DMS53 treated with DMSO at 0.1 percent for 48 hours (cell line): ENCODE data around the gene ZKSCAN4.

ENCODE experiments used
- DNase-seq: peaks from one replicate; lab custom pipeline; 2025; ENCODE audit not compliant: unreplicated experiment; lab: John Stamatoyannopoulos, UW

The ZKSCAN4 gene

DNA sequence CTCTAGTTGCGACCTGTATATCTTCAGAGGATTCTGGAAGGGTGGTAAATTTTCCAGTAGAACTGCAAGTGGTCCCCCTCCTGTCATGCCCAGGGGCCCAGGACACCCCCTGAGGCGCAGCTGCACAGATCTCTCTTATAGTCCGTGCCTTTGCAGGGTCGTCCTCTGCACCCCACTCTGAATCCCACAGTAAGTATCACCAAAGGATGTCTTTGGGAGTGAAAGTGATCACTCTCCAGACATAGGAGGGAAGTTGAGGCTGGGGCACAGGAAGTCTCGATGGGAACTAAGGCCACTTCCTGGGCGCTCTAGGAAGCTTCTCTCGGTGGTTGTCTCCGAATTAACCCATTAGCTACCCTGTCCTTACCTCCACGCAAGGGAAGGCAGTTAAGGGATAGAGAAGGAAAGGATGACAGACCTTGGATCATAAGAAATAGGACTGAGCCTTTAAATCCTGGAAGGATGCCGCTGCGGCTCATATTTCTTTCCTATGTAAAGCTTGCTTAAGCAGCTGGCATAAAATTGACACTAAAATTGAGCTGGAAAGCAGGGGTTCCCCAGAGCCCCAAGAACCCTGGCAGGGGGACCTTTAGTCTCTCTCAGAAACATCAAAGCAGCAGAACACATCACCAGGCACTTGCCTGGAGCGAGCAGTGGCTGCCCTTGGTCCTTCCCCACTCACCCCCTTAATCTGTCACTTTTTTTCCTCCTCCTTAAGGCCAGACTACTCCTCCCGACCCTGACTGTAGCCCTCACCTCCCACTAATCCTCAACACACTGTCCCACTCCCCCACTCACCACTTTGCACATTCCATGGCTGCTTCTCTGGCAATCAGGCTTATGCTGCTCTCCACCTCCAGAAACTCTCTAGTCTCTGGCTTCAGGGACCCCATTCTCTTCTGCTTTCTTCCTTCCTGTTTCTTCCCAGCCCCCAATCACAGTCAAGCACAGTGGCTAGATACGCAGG, at the start of gene ZKSCAN4:
ZKSCAN4 (minus strand) TSS at position 261 of the 967 bp plus-strand sequence. CDS start 289 bp downstream, outside the sequence.
- peak; percentile 68 for DNase-seq

DNA sequence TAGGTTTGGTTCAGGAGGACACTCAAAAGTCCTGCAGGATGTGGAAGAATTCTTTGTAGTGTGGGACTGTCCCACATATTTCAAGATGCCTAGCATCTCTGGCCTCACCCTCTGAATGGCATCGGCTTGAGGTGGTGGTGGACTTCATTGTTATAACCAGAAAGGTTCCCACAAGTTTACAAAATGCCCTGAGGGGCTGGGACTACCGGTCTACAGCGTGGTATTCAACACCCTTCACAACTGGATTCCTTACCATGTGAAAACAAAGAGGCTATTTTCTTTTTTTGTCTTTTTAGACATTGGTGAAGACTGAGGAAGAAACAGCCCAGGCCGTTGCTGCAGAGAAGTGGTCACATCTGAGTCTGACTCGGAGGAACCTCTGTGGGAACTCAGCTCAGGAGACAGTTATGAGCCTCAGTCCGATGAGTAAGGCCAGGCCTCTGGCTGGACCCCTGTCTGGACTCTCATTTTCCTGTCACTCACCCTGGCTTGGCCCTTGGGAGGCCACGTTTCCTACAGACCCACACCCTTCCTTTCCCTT, 44.5 kb upstream of the ZKSCAN4 start:
- DNase-seq = no peak

DNA sequence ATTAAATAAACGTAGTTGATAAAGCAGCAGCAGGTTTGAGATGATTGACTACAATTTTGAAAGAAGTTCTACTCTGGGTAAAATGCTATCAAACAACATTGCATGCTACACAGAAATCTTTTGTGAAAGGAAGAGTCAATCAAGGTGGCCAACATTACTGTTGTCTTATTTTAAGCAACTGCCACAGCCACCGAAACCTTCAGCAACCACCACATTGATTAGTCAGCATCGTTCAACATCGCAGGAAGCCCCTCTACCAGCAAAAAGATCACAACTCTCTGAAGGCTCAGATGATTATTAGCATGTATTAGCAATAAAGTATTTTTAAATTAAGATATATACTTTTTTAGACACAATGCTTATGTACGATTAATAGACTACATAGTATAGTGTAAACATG, 43.3 kb upstream of the ZKSCAN4 start:
- no peak for DNase-seq

DNA sequence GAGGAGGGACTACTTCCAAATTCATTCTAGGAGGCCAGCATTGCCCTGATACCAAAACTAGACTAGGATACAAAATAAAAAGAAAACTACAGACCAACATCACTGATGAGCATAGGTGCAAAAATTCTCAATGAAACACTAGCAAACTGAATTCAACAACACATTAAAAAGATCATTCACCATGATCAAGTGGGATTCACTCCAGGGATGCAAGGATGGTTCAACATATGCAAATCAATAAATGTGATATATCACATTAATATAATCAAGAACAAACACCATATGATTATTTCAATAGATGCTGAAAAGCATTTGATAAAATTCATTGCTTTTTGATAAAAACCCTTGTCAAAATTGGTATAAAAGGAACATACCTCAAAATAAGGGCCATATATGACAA, 39.5 kb upstream of the ZKSCAN4 start:
- no peak for DNase-seq

DNA sequence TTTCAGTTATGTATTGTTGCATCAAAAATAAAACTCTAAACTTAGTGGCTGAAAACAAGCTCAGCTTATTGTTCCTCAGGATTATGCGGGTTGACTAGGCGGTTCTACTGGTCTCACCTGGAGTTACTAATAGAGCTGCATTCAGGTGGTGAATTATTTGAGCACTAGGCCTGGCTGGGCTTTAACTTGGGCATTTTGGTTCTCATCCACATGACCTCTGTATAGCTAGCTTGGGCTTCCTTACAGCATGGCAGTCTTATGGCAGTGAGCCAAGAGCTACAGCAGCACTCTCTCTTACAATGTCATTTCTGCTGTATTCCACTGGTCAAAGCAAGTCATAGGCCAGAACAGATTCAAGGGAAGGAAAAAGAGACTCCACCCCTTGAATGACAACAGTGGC, 30.9 kb upstream of the ZKSCAN4 start:
- no peak for DNase-seq

DNA sequence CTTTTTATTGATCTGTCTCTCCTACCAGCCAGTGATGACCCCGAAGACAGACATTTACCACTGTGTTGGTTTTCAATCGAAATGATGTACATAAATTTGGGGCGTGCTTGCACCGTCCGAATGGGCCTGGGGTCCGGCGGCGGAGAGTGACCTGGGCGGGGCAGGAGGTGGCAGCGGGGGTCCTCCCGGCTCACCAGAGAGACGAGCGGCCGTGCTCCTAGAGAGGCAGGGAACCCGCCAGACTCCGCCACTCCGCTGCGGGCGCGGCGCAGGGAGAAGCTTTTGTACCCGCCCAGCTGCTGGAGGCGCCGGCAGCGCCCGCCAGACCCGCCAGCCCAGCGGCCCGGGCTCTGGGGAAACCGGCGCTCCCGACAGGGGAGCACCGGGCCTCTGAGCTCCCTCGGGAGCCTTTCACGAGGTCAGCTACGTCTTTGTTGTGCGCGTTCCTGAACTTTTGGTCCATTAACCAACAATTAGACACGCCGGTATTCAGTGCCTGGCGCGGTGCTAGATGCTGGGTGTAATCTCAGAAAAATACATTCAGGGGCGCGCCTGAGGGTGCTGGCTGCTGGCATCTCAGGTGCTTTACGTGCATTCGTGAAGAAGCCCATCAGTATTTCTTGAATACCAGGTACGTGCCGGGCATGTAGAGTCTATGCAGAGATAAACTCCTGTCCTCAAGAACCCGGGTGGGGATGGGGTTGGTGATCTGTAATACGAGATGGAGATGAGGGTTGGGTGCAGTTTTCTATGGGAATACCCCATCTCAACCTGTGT, 29.4 kb upstream of the ZKSCAN4 start, which contains the start of gene PGBD1:
PGBD1 (plus strand) TSS at position 285 of the 777 bp plus-strand sequence. CDS start 2,242 bp downstream, outside the sequence.
- DNase-seq = peak; percentile 54

DNA sequence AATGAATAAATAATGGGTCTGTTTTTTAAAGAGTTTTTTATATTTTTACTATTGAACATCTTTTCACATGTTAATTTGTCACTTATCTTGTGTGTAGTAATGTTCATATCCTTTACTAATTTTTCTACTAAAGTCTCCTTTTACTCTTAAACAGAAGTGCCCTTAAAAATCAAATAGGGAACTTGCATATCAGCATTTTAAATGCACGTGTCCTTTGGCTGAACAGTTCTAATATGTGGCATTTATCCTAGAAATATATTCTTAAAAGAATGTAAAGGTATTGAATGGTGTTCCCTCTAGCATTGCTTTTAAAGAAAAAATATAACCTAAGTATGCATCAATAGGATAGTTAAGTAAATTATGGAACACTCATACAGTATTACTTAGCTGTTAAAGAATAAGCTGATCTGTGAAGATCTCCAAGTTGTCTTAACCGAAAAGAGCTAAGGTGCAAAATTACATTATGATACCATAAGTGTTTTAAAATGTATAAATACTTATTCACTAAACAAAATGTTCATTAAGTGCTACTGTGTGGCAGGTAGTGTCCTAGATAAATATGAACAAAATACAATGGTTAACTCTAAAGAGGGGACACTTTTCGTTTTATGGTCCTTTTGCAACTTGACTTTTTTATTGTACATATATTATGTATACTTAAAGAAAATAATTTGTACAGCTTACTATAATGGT, 28.7 kb upstream of the ZKSCAN4 start:
- no peak for DNase-seq

DNA sequence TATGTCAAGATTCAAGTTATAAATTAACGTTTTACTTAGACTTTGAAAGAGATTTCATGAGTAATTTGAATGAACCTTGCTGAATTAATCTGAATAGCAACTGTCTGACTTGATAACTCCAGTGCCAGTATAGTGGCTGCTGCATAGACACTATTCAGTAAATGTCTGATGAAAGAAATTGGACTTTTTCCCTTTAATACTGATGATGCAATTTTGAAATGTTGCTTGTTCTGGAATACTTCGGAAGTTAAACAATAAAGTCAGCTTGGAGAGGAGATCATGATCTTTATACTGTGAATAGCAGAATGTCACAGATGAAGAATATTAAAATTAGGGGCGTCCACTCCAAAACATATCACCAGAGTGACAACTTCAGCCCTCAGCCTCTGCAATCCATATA, 25.7 kb upstream of the ZKSCAN4 start:
- DNase-seq = no peak

DNA sequence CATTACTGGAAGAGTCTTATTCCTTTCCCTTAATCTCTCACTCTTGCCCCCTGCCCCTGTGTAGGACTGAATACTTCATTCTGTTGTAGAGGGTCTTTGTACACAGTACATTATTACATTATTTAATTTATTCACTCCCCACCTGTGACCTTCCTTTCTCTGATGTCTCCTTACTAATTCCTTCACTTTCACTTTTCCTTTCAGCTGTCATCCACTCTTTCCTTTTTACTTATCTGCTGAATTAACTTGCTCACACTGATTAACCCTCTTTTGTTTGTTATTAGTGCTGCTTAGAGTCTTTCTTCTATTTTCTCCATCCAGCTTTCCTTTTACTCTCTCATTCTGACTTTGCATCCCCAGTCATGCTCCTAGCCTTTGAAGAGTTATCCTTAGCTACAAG, 22.8 kb upstream of the ZKSCAN4 start:
- no peak for DNase-seq

DNA sequence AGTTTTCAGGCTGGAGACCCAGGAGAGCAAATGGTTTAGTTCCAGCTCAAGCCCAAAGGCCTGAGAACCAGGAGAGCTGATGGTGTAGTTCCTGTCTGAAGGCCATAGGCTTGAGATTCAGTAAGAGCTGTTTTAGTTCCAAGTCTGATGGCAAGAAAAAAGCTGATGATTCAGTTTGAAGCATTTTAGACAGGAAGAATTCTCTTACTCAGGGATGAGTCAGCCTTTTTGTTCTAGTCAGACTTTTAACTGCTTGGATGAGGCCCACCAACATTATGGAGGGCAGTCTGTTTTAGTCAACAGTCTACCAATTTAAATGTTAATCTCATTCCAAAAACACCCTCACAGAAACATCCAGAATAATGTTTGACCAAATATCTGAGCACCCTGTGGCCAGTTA, 17.4 kb upstream of the ZKSCAN4 start:
- no peak for DNase-seq

DNA sequence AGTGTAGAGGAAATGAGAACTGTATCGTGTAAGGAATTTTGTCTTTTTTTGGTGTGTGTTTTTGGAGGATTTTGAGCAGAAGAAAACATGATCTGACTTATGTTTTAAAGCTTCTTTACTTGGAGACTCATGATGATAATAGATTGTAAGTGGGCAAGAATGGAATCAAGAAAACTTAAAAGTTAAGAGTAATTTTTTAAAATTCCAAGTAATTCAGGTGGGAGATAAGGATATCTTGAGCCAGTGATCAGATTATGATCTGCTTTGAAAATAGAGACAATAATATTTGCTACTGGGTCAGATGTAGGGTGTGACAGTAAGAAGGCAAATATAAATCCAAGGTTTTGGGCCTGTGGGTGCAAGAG, 15.6 kb upstream of the ZKSCAN4 start:
- DNase-seq = no peak

DNA sequence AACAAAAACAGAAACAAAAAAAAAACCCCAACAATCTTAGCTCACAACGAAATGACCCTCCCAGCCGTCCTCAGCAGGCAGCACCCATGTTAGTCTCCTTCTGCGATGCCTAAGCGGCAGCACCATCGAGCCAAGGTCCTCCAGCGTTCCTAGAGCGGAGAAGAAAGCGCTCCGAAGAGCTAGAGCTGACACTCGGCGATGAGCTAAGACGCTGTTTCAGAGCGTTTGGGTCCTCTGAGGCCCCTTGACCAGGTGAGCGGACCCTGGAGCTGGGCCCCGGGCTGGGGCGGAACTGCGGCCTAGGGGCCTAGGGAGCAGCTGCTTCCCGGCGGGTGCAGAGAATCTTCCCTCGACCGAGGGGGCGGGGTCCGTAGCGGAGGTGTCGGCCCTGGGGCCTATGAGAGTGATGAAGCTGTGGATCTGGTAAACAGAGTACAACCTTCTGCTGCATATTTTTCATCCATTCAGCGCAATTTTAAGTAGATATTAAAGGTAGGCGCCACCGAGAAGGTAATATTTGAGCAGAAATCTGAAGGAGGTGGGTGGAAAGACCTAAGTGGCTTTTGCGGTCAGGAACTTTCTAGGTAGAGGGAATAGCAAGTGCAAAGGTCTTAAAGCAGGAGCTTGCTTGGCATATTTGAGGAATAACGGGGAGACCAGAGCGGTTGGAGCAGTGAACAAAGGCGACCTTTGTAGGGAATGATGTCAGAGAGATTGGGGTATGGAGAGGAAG, 15.1 kb upstream of the ZKSCAN4 start, which contains the start of gene ZSCAN26:
ZSCAN26 (plus strand) TSS at position 182 of the 733 bp plus-strand sequence. CDS start 4,777 bp downstream, outside the sequence.
- peak; percentile 68 for DNase-seq

DNA sequence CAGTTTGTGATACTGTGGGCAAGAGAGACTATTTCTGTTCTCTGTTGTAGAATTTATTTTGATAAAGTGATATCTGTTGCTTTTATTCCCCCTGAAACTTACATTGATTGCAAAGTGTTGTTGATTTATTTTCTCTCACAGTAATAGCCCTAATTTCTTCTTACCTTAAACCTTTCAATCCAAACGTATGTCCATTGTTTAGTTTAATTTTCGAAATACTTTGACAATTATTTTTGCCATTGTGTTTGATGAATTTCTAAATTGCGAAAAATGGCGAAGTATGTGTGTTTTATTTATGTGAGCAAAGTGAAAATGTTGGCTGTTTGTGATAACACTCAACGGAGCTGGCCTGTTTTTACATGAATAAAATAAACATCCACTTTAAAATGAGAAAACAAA, 14.5 kb upstream of the ZKSCAN4 start:
- DNase-seq = no peak

DNA sequence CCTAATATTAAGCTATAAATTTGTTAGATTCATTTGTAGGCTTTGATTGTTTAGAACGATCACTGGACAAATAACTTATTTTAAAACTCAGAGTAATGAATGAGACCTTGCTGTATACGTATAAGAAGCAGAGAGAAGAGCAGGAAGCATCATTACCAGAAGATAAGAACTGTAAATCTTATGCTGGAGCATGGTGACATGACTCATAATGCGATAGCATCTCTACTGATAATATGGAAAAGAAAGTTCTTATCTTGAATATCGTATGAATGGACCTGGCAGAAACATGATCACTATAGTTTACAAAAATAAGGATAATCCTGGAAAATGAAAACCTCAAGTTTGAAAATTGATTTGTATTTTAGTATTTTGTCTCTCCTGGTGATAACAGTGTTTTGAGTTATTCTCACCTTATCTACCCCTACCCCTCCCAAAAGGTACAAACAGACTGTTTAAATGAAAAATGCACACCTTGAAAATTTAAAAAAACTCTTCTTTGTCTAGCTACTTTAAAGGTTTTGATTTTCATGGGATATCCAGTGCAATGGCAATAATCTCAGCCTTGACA, 12.8 kb upstream of the ZKSCAN4 start:
- no peak for DNase-seq

DNA sequence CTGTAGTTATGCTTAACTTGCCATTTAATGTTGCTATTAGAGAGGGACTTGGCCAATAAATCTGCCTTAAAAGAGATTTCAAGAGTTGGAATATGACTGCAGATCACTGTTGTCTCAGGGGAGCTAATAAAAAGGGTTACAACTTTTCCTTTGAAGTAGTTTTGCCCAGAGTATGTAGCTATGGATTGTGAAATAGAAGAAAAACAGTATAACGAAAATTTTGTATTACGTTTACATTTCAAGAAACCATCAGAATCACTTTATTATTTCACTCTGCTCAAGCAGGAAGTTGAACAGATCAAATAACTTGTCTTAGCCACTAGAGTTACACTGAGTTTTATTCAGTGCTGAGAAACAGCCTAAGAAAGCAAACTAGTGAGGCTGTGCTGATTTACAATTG, 11.9 kb upstream of the ZKSCAN4 start:
- DNase-seq = no peak

DNA sequence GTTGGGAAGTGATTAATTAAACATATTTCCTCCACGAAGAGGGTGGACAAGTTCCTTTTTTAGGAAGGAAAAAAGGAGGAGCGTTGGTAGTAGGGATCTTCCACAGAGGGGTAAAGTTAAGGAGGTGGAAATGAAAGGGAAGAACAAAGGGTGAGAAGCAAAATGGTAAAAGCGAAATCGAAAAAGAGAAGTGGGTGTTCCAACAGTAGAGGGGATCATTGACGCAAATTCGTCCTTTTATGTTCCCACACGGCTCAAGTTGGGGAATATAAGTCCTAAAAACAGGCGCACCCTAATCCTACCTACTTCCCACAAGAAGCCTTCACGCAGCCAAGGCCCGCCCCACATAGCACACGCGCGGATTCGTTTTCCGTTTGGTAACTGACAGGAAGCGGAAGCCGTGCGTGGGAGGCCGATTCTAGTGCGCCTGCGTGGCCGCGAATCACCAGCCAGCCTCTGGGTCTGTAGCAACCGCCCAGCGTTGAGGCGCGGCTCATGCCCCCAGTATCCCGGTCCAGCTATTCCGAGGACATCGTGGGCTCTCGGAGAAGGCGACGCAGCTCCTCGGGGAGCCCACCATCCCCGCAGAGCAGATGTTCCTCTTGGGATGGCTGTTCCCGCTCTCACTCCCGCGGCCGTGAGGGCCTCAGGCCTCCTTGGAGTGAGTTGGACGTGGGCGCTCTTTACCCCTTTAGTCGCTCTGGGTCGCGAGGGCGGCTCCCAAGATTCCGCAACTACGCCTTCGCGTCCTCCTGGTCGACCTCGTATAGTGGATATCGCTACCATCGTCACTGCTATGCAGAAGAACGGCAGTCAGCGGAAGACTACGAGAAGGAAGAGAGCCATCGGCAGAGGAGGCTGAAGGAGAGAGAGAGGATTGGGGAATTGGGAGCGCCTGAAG, 7.1 kb upstream of the ZKSCAN4 start, which contains the start of gene NKAPL:
NKAPL (plus strand) TSS at position 421 of the 901 bp plus-strand sequence; CDS start at position 496, 75 bp downstream.
- DNase-seq = no peak

DNA sequence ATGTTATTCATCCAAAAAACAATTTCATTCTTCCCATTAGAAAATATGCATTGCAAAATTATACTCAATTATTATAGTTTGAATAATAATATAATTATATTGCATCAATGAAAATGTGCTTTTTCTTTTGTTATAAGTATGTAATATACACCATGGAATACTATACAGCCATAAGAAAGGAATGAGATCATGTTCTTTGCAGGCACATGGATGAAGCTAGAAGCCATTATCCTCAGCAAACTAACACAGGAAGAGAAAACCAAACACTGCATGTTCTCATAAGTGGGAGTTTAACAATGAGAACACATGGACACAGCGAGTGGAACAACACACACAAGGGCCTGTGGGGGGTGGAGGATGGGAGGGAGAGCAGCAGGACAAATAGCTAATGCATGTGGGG, 5.0 kb upstream of the ZKSCAN4 start:
- DNase-seq = no peak

DNA sequence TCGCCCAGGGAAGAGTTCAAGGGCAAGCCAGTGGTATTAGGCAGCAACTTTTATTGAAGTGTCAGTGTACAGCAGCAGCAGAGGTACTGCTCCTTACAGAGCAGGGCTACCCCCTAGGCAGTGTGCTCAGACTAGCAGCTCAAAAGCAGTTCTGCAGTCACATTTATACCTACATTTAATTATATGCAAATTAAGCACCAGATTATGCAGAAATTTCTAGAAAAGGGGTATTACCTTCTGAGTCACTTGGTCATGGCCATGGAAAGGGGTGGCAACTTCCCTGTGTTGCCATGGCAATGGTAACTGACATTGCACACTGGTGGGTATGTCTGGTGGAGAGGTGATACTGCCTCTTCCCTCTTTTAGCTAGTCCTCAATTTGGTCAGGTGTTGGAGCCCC, 2.1 kb upstream of the ZKSCAN4 start:
- no peak for DNase-seq

DNA sequence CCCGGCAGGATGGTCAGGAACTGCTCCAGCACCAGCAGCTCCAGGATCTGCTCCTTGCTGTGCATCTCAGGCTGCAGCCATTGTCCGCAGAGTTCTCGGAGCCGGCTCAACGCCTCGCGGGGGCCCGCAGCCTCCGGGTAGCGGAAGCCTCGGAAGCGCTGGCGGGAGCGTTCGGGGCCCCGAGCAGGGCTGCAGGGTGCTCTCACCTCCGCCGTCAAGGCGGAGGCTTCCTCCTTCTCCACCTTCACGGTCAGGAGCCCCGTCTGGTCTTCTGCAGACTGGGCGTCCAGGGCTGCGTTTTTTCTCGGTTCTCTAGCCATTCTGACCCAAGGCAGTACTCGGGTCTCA, 434 bp downstream of the ZKSCAN4 start:
- DNase-seq = peak; percentile 5
